ENCODE data around the gene BBS7. TPM values are rescaled to one million over a fixed set of nuclear protein-coding genes. Genes with fewer than 3 reads are reported as not detected.

Gene BBS7
- total and polyA plus RNA-seq, 9 of the 15 experiments (the other 6 are each of a cell fraction or from before 2014, with no cell fraction given), result 13.4 to 25.8 (median 16.4) TPM

- TF ChIP-seq OTX1 (CRISPR knock-in tag; IDR thresholded peaks at IDR 0.05), result no peak
- TF ChIP-seq FUS (optimal IDR thresholded peaks at IDR 0.05; ENCODE audit: low read depth, low read length), result peak; percentile 54
- peak in 1 of 2 experiments; percentile 43; a peak in 1 of 4 replicates for TF ChIP-seq KDM4B (IDR thresholded peaks at IDR 0.05; ENCODE audit: borderline replicate concordance in 2 of 2, low read depth in 1 of 2)
- peak; percentile 52; the same call in 1 of the 2 replicates for TF ChIP-seq CTBP1 (IDR thresholded peaks at IDR 0.05; ENCODE audit: borderline replicate concordance)
- TF ChIP-seq BRF2 (IDR thresholded peaks at IDR 0.05; ENCODE audit: borderline replicate concordance, insufficient read depth, insufficient read length), result no peak
- no peak for TF ChIP-seq FOXA1 (IDR thresholded peaks at IDR 0.05; ENCODE audit: borderline replicate concordance)
- peak; percentile 89 for TF ChIP-seq VEZF1 (CRISPR knock-in tag; IDR thresholded peaks at IDR 0.05)
- no peak for TF ChIP-seq NR3C1 (CRISPR knock-in tag; IDR thresholded peaks at IDR 0.05)
- TF ChIP-seq ZSCAN29 (IDR thresholded peaks at IDR 0.05), result no peak
- TF ChIP-seq SIN3B (IDR thresholded peaks at IDR 0.05; ENCODE audit: low read depth), result peak; percentile 91
- peak; percentile 62 to 99; a peak in 3 of 4 replicates for TF ChIP-seq HDAC1 (IDR thresholded peaks at IDR 0.05)
- TF ChIP-seq RUNX1 (IDR thresholded peaks at IDR 0.05; ENCODE audit: low read depth), result 0 out of 2 replicates have a peak, but pooled peaks have one; percentile 54
- TF ChIP-seq TAF15 (IDR thresholded peaks at IDR 0.05; ENCODE audit: low read depth, low read length), result no peak
- no peak for TF ChIP-seq HOXB6 (CRISPR knock-in tag; IDR thresholded peaks at IDR 0.05; ENCODE audit: borderline replicate concordance)
- no peak for TF ChIP-seq EHMT2 (IDR thresholded peaks at IDR 0.05)
- no peak; the same call in 1 of the 2 replicates for TF ChIP-seq ETS1 (conservative IDR thresholded peaks at IDR 0.05; ENCODE audit: control insufficient read depth, low read depth, low read length)
- TF ChIP-seq MCM5 (IDR thresholded peaks at IDR 0.05; ENCODE audit: low read depth), result no peak
- no peak for TF ChIP-seq ZNF146 (CRISPR knock-in tag; IDR thresholded peaks at IDR 0.05; ENCODE audit: unreplicated experiment)
- TF ChIP-seq KDM1A (IDR thresholded peaks at IDR 0.05), result no peak
- TF ChIP-seq PCBP1 (IDR thresholded peaks at IDR 0.05; ENCODE audit: low read depth, low read length, poor library complexity, severe bottlenecking), result no peak
- TF ChIP-seq ZNF707 (CRISPR knock-in tag; conservative IDR thresholded peaks at IDR 0.05), result no peak
- TF ChIP-seq MLX (CRISPR knock-in tag; conservative IDR thresholded peaks at IDR 0.05), result peak in 1 of 2 experiments; percentile 85; a peak in 1 of 4 replicates
- TF ChIP-seq ID3 (CRISPR knock-in tag; IDR thresholded peaks at IDR 0.05), result no peak
- TF ChIP-seq ID3 (tag; IDR thresholded peaks at IDR 0.05), result no peak
- TF ChIP-seq HIVEP1 (CRISPR knock-in tag; IDR thresholded peaks at IDR 0.05), result no peak
These were observed 46.6 kb downstream of the BBS7 start, which contains the start of gene CCNA2 (continued) for GRCh38 chr4:121823505-121824170.
